HG03571 (cell line): Measurements from ENCODE around the gene DNAJB9.
A peak's percentile ranks its signal among the peaks of the same experiment; 100 is the strongest.

Experiments used
- ATAC-seq: cut with Tn5 transposase; IDR thresholded peaks from one replicate; pipeline ENCODE4 v1.9.1; 2021; ENCODE audit not compliant: unreplicated experiment

The DNAJB9 gene

DNA sequence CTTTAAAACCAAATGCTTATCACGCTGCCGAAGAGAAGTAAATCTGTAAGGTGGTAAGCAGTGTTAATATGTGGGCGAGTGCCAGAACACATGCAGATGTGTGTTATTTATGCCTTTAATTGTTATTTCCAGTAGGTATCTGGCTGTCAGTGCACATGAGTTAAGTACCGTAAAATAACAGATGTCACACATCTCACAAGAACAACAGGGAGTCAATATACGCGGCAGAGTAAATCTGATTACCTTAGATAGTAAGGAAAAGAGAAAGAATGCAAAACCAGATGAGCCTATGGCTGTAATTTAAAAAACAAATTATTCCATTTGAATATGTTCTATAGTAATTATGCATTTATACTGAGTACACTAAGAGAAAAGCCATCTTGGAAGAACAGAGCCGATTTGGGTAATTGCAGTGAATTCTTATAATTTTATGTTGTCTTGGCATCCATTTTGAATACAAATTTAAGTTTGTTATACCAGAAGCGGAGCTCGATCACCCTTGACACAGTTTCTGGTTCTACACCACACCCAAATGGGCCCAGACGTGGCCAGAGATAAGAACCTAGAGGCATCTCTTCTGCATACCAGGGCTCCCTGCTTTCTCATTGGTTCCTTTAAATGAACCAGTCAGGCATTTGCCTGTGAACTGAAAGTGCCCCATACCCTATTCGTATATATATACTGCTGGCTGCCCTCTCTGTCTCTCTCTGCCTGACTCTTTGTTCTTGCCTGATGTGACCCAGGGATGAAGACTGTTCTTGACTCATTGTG lies 34.8 kb downstream of the DNAJB9 start:
- no peak for ATAC-seq

DNA sequence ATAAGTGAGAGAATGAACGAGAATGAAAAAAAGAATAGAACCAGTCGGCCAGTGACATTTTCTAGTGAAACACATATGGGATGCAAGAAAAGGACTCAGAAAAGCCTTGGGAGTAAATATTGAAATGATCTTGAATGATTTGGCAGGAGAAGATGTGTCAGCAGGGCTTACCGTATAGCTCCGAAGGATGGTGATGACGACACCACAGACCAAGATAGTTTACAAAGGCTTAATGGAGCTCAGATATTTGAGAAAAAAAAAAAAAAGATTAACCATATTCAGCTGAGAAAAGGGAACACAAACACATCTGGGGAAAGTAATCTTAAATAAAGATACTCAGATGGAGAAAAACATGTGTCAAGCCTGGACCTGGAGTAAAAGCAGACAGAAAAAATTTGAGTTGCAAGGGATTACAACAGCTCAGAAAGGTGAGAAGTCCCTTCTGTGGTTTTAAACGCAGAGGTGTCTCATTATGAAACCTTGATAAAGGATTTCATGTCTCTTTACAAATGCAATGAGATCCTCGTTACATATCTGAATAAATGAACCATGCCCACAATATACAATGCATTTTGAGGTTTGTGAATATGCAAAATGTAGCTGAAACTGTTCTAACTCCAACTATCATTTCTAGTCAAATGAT lies 36.0 kb downstream of the DNAJB9 start:
- no peak for ATAC-seq

DNA sequence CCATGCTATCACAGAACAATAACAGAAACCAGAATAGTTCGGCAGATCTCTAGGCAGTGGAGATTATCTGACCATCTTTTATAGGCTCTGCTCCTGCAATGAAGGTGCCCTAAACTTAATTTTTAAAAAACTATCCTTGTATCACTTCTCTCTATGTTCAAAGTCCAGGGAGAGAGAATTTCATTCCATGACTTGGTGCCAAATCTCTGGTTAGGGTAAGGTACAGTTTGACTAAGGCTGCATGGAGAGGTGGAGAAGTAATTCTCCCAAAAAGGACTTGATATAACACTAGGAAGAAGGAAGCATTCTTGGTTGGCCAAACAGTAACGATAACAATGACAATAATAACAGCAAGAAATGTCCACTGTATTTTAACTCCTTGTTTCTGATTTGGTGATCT lies 40.0 kb downstream of the DNAJB9 start:
- ATAC-seq, result no peak

DNA sequence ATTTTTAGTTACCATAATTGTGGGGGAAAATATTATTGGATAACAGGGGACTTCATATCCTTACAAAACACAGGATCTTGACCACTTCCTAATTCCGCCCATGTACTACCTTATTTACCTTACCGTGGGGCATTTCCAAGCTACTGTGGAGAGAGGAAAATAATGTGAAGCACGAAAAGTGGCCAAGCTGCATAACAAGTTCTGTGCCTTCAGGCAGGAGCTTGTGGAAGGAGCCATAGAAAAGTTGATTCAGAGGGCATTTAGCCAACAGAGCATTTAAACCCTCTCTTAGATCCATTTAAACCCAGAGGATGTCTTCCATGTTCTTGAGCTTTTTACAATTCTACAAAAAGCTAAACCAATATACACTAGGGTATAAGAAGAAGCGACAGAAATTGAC lies 41.6 kb downstream of the DNAJB9 start:
- no peak for ATAC-seq

DNA sequence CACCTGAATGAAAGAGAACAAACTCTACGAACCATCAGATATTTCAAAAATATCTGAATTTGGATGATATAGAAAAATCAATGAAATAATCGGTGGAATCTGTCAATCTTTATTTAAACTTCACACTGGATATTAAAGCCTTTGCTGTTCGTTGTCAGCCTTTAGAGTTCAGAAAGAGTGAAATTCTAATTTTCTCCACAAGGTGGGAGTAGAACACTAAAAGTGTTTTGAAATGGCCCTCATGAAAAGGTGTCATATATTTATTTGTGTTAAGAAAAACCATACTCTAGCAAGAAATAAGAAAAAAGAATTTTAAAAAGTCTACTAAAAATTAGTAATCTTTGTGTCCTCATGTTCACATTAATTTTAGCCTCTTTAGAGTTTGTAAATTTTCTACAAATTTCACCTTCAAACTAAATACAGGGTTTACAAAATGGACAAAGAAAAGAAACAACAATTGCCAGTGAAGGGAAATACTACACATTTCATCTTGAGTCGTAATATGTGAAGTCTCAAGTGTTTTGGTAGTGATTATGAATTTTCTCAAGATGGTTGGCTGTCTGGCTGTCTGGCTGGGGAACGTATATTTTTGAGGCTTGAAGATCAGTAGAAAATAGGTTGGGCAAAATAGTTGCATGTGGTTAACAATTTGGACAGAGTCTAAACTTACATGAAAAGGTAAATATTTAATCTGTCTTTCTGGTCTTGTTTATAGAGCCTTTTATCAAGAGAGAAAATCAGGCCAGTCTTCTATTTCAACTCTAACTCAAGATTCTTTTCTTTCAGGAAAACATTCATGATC lies 43.7 kb downstream of the DNAJB9 start:
- peak; percentile 71 for ATAC-seq

DNA sequence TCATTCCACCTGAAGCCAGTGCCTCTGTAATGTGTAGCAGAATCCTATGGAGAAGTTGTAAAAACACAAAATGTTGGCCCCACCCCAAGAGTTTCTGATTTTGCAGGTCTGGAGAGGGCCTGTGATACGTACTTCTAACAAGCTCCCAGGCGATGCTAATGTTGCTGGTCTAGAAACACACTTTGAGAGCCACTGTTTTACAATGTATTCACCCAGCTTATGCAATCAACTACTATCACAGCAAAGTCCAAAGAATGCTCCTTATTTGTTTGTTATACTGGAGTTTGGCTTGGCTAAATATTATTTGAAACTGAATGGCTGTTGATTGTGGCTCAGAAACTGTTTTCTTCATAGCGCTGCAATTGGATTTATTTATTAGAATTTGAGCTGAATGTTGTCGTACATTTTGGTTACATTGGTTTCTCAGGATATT lies 44.3 kb downstream of the DNAJB9 start:
- ATAC-seq, result no peak

DNA sequence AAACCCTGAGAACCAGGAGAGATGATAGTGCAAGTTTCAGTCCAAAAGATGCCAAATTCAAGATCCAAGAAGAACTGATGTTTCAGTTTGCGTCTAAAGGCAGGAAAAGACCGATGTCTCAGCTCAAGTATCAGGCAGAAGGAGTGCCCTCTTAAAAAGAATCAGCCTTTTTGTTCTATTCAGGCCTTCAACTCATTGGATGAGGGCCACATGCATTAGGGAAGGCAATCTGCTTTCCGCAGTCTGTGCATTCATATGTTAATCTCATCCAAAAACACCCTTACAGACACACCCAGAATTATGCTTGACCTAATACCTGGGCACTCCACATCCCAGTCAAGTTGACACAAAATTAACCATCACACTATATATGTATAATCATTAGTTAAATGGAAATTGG lies 45.2 kb downstream of the DNAJB9 start:
- no peak for ATAC-seq

DNA sequence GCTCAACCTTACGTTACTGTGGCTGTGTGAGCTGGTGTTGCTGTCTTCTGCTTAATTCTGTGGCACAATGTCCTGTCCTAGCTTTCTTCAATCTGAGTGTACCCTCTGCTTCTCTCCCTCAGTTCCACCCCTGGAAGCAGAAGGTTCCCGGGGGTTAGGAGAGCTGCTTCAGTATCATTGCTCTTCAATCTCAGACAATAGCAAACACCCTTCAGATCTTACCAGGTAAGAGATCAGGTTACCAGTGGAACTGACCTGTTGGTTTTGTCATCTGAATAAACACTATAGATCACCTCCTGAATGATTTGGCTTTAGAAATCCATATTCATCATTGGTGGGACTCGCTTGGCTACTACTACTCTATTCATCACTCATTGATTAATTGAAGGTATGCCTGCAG lies 48.4 kb downstream of the DNAJB9 start:
- no peak for ATAC-seq

DNA sequence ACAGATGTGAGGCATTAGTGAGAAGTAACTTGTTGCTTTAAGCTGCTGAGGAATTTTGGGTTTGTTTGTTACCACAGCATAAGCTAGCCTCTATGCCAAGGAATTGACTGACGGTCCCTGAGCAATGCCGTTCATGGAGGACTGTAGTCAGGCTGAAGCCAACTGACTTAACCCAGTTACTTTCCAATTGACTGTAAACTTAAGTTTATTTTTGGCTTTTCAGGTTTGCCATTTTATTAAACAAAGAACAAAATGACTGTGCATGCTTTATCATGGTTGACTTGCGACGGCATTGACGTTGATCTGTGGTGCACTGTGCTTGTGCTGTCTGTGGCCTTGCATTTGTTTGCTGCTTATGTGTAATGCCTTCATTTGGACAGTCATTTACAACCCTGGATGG lies 53.5 kb downstream of the DNAJB9 start:
- peak; percentile 65 for ATAC-seq
